ENCODE measurements around the gene RPS18. TPM values are rescaled to one million over a fixed set of nuclear protein-coding genes. Genes with fewer than 3 reads are reported as not detected.

The RPS18 gene
- total and polyA plus RNA-seq, 2 of the 13 experiments (the other 11 are each of a cell fraction or from before 2014, with no cell fraction given): 3,896 to 5,806 TPM

DNA sequence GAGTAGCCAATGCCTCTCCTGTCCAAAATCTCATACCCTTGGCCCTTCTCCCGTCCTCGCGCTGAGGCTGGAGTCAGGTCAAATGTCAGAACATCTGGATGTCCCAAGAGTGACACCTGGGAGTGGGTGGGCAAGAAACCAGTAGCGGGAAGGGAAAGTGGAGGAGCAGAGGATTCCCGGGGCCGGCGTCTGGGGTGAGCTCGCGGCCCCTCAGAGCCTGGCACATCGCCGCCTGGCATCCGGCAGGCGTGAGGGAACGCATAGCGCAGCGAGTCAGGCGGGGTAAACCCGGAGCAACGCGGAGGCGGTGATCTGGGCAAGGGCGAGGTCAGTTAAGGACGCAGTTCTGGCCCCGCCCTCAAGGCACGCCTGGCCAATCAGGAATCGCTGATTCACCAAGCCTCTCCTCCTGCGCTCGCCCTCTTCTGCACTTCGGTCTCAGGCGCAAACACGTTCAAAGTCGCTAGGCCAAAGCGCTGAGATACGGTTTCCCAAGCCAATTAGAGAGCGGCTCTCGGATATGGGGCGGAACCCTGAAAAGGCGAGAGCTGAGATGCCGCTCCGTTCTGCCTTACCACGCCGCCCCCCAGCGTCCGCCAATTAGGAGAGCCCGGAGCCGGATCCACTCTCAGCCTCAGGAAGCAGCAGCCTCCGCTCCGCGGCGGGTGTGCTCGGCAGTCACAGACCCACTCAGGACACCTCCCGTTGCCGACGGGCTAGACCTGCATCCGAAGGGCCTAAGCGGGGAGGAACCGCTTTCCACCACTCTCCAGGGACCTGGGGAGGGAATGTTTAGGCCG lies 22.7 kb upstream of the RPS18 start (continued):
- peak; percentile 3; the same call in 1 of the 2 replicates for TF ChIP-seq ZNF567 (CRISPR knock-in tag; IDR thresholded peaks at IDR 0.05; ENCODE audit: borderline replicate concordance)
- TF ChIP-seq, protein P1, sequence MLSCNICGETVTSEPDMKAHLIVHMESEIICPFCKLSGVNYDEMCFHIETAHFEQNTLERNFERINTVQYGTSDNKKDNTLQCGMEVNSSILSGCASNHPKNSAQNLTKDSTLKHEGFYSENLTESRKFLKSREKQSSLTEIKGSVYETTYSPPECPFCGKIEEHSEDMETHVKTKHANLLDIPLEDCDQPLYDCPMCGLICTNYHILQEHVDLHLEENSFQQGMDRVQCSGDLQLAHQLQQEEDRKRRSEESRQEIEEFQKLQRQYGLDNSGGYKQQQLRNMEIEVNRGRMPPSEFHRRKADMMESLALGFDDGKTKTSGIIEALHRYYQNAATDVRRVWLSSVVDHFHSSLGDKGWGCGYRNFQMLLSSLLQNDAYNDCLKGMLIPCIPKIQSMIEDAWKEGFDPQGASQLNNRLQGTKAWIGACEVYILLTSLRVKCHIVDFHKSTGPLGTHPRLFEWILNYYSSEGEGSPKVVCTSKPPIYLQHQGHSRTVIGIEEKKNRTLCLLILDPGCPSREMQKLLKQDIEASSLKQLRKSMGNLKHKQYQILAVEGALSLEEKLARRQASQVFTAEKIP (CRISPR knock-in tag; IDR thresholded peaks at IDR 0.05; ENCODE audit: borderline replicate concordance): no peak
- TF ChIP-seq HOXA9 (CRISPR knock-in tag; IDR thresholded peaks at IDR 0.05; ENCODE audit: borderline replicate concordance): no peak
- TF ChIP-seq ZBTB20 (CRISPR knock-in tag; IDR thresholded peaks at IDR 0.05; ENCODE audit: borderline replicate concordance, low read depth): 0 out of 2 replicates have a peak, but pooled peaks have one; percentile 13
- TF ChIP-seq CEBPB (IDR thresholded peaks at IDR 0.05; ENCODE audit: borderline replicate concordance, low read depth, low read length): no peak
- no peak for TF ChIP-seq MAZ (IDR thresholded peaks at IDR 0.05; ENCODE audit: borderline replicate concordance, low read depth, low read length)
- peak; percentile 73 for TF ChIP-seq MAZ (CRISPR knock-in tag; IDR thresholded peaks at IDR 0.05; ENCODE audit: low read depth)
- TF ChIP-seq ZFP36L1 (CRISPR knock-in tag; IDR thresholded peaks at IDR 0.05): peak; percentile 27
- 0 out of 2 replicates have a peak, but pooled peaks have one; percentile 29 for TF ChIP-seq NFKBIZ (CRISPR knock-in tag; IDR thresholded peaks at IDR 0.05)
- TF ChIP-seq, protein P2, sequence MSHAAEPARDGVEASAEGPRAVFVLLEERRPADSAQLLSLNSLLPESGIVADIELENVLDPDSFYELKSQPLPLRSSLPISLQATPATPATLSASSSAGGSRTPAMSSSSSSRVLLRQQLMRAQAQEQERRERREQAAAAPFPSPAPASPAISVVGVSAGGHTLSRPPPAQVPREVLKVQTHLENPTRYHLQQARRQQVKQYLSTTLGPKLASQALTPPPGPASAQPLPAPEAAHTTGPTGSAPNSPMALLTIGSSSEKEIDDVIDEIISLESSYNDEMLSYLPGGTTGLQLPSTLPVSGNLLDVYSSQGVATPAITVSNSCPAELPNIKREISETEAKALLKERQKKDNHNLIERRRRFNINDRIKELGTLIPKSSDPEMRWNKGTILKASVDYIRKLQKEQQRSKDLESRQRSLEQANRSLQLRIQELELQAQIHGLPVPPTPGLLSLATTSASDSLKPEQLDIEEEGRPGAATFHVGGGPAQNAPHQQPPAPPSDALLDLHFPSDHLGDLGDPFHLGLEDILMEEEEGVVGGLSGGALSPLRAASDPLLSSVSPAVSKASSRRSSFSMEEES (CRISPR knock-in tag; IDR thresholded peaks at IDR 0.05): peak; percentile 71
- TF ChIP-seq ZNF383 (CRISPR knock-in tag; IDR thresholded peaks at IDR 0.05; ENCODE audit: borderline replicate concordance): 0 out of 2 replicates have a peak, but pooled peaks have one; percentile 63
- TF ChIP-seq, protein P3, sequence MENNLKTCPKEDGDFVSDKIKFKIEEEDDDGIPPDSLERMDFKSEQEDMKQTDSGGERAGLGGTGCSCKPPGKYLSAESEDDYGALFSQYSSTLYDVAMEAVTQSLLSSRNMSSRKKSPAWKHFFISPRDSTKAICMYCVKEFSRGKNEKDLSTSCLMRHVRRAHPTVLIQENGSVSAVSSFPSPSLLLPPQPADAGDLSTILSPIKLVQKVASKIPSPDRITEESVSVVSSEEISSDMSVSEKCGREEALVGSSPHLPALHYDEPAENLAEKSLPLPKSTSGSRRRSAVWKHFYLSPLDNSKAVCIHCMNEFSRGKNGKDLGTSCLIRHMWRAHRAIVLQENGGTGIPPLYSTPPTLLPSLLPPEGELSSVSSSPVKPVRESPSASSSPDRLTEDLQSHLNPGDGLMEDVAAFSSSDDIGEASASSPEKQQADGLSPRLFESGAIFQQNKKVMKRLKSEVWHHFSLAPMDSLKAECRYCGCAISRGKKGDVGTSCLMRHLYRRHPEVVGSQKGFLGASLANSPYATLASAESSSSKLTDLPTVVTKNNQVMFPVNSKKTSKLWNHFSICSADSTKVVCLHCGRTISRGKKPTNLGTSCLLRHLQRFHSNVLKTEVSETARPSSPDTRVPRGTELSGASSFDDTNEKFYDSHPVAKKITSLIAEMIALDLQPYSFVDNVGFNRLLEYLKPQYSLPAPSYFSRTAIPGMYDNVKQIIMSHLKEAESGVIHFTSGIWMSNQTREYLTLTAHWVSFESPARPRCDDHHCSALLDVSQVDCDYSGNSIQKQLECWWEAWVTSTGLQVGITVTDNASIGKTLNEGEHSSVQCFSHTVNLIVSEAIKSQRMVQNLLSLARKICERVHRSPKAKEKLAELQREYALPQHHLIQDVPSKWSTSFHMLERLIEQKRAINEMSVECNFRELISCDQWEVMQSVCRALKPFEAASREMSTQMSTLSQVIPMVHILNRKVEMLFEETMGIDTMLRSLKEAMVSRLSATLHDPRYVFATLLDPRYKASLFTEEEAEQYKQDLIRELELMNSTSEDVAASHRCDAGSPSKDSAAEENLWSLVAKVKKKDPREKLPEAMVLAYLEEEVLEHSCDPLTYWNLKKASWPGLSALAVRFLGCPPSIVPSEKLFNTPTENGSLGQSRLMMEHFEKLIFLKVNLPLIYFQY (CRISPR knock-in tag; IDR thresholded peaks at IDR 0.05; ENCODE audit: borderline replicate concordance): no peak; the same call in 1 of the 2 replicates
- TF ChIP-seq DPF2 (CRISPR knock-in tag; IDR thresholded peaks at IDR 0.05; ENCODE audit: borderline replicate concordance, low read depth): 0 out of 2 replicates have a peak, but pooled peaks have one; percentile 28
- no peak for TF ChIP-seq KAT2B (IDR thresholded peaks at IDR 0.05; ENCODE audit: borderline replicate concordance, low read depth, low read length)
- TF ChIP-seq ZNF83 (CRISPR knock-in tag; IDR thresholded peaks at IDR 0.05; ENCODE audit: borderline replicate concordance): no peak; the same call in 1 of the 2 replicates
- TF ChIP-seq NR2C2 (CRISPR knock-in tag; IDR thresholded peaks at IDR 0.05; ENCODE audit: borderline replicate concordance): peak; percentile 33
- TF ChIP-seq, protein P4, sequence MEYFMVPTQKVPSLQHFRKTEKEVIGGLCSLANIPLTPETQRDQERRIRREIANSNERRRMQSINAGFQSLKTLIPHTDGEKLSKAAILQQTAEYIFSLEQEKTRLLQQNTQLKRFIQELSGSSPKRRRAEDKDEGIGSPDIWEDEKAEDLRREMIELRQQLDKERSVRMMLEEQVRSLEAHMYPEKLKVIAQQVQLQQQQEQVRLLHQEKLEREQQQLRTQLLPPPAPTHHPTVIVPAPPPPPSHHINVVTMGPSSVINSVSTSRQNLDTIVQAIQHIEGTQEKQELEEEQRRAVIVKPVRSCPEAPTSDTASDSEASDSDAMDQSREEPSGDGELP (IDR thresholded peaks at IDR 0.05; ENCODE audit: borderline replicate concordance, low read depth): no peak
- no peak for TF ChIP-seq STAT5B (CRISPR knock-in tag; IDR thresholded peaks at IDR 0.05)
- TF ChIP-seq HNRNPK (IDR thresholded peaks at IDR 0.05; ENCODE audit: low read depth, low read length, poor library complexity, severe bottlenecking): no peak

Data from HepG2 (cell line).